ENCODE results near the gene TSKU.

Gene TSKU

DNA sequence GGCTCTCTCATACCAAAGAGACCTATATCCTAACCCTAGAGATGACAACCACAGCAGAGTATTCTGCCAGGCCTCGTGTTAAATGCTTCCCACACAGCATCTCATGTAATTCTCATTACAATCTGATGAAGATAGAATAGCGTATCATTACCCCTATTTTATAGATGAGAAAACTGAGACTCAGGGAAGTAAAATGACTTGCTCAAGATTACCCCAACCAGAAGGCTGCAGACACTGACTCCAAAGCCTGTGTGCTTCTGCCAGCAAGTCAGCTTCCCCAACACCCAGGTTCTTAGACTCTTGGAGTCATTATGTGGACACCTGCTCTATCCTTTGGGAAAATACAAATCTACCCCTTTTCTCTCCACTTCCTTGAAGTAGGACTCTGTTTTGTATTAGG, 23.6 kb upstream of the TSKU start:
- TF ChIP-seq, protein P1, sequence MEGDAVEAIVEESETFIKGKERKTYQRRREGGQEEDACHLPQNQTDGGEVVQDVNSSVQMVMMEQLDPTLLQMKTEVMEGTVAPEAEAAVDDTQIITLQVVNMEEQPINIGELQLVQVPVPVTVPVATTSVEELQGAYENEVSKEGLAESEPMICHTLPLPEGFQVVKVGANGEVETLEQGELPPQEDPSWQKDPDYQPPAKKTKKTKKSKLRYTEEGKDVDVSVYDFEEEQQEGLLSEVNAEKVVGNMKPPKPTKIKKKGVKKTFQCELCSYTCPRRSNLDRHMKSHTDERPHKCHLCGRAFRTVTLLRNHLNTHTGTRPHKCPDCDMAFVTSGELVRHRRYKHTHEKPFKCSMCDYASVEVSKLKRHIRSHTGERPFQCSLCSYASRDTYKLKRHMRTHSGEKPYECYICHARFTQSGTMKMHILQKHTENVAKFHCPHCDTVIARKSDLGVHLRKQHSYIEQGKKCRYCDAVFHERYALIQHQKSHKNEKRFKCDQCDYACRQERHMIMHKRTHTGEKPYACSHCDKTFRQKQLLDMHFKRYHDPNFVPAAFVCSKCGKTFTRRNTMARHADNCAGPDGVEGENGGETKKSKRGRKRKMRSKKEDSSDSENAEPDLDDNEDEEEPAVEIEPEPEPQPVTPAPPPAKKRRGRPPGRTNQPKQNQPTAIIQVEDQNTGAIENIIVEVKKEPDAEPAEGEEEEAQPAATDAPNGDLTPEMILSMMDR (IDR thresholded peaks at IDR 0.05; ENCODE audit: insufficient read depth, low read length) = no peak

DNA sequence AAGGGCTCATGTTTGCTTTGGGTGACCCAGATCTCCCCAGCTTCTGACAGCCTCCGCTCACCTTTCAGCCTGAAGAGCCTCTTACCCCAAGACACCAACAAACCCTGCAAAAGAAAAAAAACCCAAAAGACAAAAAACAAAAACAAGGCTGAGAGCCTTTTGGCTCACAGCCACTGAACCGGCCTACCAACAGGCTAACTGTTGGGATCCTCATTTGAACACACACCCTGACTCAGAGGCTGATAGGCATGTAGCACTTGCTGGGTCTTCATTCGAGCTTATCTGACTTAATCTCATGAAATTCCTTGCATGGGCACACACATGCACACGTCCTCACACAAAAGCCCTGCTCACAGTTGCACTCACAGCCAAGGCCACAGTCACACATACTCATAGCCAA, 22.9 kb upstream of the TSKU start:
- Histone ChIP-seq H3K4me3 (replicated peaks; ENCODE audit: insufficient read depth, low read length) (no peak overlapping the region), H3K27ac (replicated peaks) (no peak overlapping the region), H3K27me3 (ENCODE audit: insufficient read depth, poor library complexity, severe bottlenecking) (no peaks in the 10 kb centered on the region)
- TF ChIP-seq SPI1 (IDR thresholded peaks at IDR 0.05; ENCODE audit: borderline replicate concordance, low read depth) (no peak), GABPA (IDR thresholded peaks at IDR 0.05; ENCODE audit: low read depth) (no peak), POLR2AphosphoS5 (IDR thresholded peaks at IDR 0.05; ENCODE audit: low read depth) (no peak)
- TF ChIP-seq, protein P1 (IDR thresholded peaks at IDR 0.05; ENCODE audit: insufficient read depth, low read length) = no peak
- TF ChIP-seq, protein P2, sequence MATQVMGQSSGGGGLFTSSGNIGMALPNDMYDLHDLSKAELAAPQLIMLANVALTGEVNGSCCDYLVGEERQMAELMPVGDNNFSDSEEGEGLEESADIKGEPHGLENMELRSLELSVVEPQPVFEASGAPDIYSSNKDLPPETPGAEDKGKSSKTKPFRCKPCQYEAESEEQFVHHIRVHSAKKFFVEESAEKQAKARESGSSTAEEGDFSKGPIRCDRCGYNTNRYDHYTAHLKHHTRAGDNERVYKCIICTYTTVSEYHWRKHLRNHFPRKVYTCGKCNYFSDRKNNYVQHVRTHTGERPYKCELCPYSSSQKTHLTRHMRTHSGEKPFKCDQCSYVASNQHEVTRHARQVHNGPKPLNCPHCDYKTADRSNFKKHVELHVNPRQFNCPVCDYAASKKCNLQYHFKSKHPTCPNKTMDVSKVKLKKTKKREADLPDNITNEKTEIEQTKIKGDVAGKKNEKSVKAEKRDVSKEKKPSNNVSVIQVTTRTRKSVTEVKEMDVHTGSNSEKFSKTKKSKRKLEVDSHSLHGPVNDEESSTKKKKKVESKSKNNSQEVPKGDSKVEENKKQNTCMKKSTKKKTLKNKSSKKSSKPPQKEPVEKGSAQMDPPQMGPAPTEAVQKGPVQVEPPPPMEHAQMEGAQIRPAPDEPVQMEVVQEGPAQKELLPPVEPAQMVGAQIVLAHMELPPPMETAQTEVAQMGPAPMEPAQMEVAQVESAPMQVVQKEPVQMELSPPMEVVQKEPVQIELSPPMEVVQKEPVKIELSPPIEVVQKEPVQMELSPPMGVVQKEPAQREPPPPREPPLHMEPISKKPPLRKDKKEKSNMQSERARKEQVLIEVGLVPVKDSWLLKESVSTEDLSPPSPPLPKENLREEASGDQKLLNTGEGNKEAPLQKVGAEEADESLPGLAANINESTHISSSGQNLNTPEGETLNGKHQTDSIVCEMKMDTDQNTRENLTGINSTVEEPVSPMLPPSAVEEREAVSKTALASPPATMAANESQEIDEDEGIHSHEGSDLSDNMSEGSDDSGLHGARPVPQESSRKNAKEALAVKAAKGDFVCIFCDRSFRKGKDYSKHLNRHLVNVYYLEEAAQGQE (IDR thresholded peaks at IDR 0.05; ENCODE audit: insufficient replicate concordance, low read depth) = no peak
- DNase-seq (ENCODE audit: low read depth in 1 of 2, low spot score in 1 of 2) = no peak

More for the DNA sequence above, 23.6 kb upstream of the TSKU start:
- H3K27me3 ChIP-seq (ENCODE audit: insufficient read depth, poor library complexity, severe bottlenecking) = no peaks in the 10 kb centered on the region
- no peak for DNase-seq (ENCODE audit: low read depth in 1 of 2, low spot score in 1 of 2)
- H3K4me3 ChIP-seq (replicated peaks; ENCODE audit: insufficient read depth, low read length) = no peak overlapping the region
- no peak overlapping the region for H3K27ac ChIP-seq (replicated peaks)

DNA sequence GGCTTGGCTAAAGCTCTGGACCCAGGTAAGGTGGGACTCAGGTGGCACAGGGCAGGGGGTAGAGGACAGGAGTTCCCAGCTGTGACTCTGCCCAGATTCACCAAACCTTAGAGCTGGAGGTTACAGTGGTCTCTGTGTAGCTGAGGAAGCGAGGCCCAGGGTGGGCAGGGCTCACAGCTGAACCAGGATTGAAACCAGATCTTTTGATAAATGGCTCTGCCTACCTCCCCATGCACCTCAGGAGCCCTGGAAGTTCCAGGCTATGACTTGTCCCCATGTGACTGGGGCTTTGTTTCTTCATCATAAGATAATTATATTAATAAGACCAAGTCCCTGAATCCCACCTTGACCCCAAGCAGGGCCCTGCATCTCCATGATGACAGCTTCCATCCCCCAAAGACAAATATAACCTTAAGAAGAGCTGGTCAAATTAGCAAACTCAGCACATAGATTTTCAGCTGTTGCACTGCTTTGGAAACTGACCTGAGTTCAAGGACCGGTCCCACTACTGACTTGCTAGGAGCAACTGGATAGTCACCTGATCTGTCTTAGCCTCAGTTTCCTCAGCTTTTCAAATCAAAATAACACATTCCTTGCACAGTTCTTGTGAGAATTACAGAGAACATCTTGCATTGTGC, 21.3 kb upstream of the TSKU start:
- no peak overlapping the region for H3K4me3 ChIP-seq (replicated peaks; ENCODE audit: insufficient read depth, low read length)
- no peak for DNase-seq (ENCODE audit: low read depth in 1 of 2, low spot score in 1 of 2)
- TF ChIP-seq POLR2AphosphoS5 (IDR thresholded peaks at IDR 0.05; ENCODE audit: low read depth) (no peak), GABPA (IDR thresholded peaks at IDR 0.05; ENCODE audit: low read depth) (no peak), SPI1 (IDR thresholded peaks at IDR 0.05; ENCODE audit: borderline replicate concordance, low read depth) (no peak)
- TF ChIP-seq, protein P1 (IDR thresholded peaks at IDR 0.05; ENCODE audit: insufficient read depth, low read length) = no peak
- TF ChIP-seq, protein P2 (IDR thresholded peaks at IDR 0.05; ENCODE audit: insufficient replicate concordance, low read depth) = no peak
- no peak overlapping the region for H3K27ac ChIP-seq (replicated peaks)
- no peaks in the 10 kb centered on the region for H3K27me3 ChIP-seq (ENCODE audit: insufficient read depth, poor library complexity, severe bottlenecking)

DNA sequence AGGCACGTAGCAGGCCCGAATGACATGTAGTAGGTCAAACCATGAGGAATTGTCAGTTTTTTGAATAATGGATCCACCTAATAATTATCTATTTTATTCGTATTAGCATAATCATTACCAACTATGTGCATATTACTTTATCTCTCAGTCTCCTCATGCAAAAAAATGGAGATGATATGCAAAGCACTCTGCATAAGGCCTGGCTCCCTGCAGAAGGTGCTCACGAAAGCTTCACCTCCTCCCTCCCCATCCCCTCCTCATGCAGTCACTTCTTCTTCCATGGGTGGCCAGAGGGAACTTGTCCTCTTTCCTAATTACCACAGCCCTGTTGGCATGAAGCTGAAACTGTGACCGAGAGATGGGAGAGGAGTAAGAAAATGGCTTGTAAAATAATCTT, 20.8 kb upstream of the TSKU start:
- no peak overlapping the region for H3K4me3 ChIP-seq (replicated peaks; ENCODE audit: insufficient read depth, low read length)
- no peak for DNase-seq (ENCODE audit: low read depth in 1 of 2, low spot score in 1 of 2)
- H3K27me3 ChIP-seq (ENCODE audit: insufficient read depth, poor library complexity, severe bottlenecking) = no peaks in the 10 kb centered on the region
- H3K27ac ChIP-seq (replicated peaks) = no peak overlapping the region
- TF ChIP-seq POLR2AphosphoS5 (IDR thresholded peaks at IDR 0.05; ENCODE audit: low read depth) (no peak), SPI1 (IDR thresholded peaks at IDR 0.05; ENCODE audit: borderline replicate concordance, low read depth) (no peak), GABPA (IDR thresholded peaks at IDR 0.05; ENCODE audit: low read depth) (no peak)
- TF ChIP-seq, protein P2 (IDR thresholded peaks at IDR 0.05; ENCODE audit: insufficient replicate concordance, low read depth) = no peak
- TF ChIP-seq, protein P1 (IDR thresholded peaks at IDR 0.05; ENCODE audit: insufficient read depth, low read length) = no peak
